NCI-H524 treated with DMSO at 0.1 percent for 48 hours (cell line): ENCODE data around the gene CDK5RAP3.

Experiments used
- DNase-seq: peaks from one replicate; lab custom pipeline; 2025; lab: John Stamatoyannopoulos, UW

The CDK5RAP3 gene

GRCh38 chr17:47948706-47949196 is 22.2 kb upstream of the CDK5RAP3 start:
- DNase-seq = no peak

GRCh38 chr17:47949197-47949759 is 21.6 kb upstream of the CDK5RAP3 start:
- DNase-seq = peak; percentile 16

GRCh38 chr17:47949946-47950345 is 21.0 kb upstream of the CDK5RAP3 start:
- no peak for DNase-seq

- no peak for DNase-seq
Observed at GRCh38 chr17:47950448-47950847, 20.5 kb upstream of the CDK5RAP3 start.

GRCh38 chr17:47952171-47953021 is 18.5 kb upstream of the CDK5RAP3 start:
- DNase-seq = no peak

- DNase-seq = no peak
Observed at GRCh38 chr17:47953909-47954308, 17.0 kb upstream of the CDK5RAP3 start.

- no peak for DNase-seq
Observed at GRCh38 chr17:47955497-47956461, 15.1 kb upstream of the CDK5RAP3 start.

GRCh38 chr17:47956791-47957590 is 13.9 kb upstream of the CDK5RAP3 start:
- no peak for DNase-seq

- no peak for DNase-seq
Observed at GRCh38 chr17:47957591-47958490, 13.1 kb upstream of the CDK5RAP3 start, which contains the start of gene PRR15L. PRR15L (minus strand) TSS chr17:47957883; CDS start chr17:47953234, 4,649 bp downstream.

GRCh38 chr17:47959825-47960655 is 10.9 kb upstream of the CDK5RAP3 start:
- no peak for DNase-seq

- no peak for DNase-seq
Observed at GRCh38 chr17:47961406-47961805, 9.5 kb upstream of the CDK5RAP3 start.

GRCh38 chr17:47962901-47963300 is 8.0 kb upstream of the CDK5RAP3 start:
- no peak for DNase-seq

- DNase-seq = no peak
Observed at GRCh38 chr17:47964856-47965255, 6.1 kb upstream of the CDK5RAP3 start.

GRCh38 chr17:47966079-47966519 is 4.8 kb upstream of the CDK5RAP3 start:
- DNase-seq = no peak

- DNase-seq = no peak
Observed at GRCh38 chr17:47967607-47968252, 3.2 kb upstream of the CDK5RAP3 start.

- no peak for DNase-seq
Observed at GRCh38 chr17:47968836-47969235, 2.1 kb upstream of the CDK5RAP3 start.

- no peak for DNase-seq
Observed at GRCh38 chr17:47969930-47970724, 786 bp upstream of the CDK5RAP3 start.

- DNase-seq = no peak
Observed at GRCh38 chr17:47973541-47973940, 2.6 kb downstream of the CDK5RAP3 start.
